ENCODE data around the gene NCAPH2. TPM values are rescaled to one million over a fixed set of nuclear protein-coding genes. Genes with fewer than 3 reads are reported as not detected.
"Not testable (repeated sequence)": the region's sequence is repeated elsewhere in the genome, so short reads cannot be mapped to it uniquely, and the experiment has no call there.

NCAPH2 gene
- total RNA-seq, 1 donor from 2014 or later, result 46.9 TPM

DNA sequence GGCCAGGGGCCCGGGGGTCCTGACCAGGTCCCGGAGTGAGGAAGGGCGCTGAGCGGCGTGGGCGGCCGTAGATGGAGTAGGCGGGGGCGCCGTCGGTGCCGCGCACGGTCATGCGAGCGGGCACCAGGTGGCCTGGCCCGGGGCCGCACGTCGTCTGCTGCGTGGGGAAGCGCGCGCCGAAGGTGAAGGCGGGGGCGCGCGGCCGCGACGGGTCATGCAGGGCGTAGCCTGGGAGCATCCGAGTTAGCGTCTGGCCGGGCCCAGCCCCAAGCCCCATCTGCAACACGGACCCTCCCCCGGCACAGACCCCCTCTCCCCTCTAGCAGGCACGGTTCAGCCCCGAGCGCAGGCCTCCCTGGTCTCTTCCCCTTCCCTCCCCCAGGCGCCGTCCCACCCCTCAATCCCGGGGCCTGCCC, 23.5 kb downstream of the NCAPH2 start:
- no peak for DNase-seq

DNA sequence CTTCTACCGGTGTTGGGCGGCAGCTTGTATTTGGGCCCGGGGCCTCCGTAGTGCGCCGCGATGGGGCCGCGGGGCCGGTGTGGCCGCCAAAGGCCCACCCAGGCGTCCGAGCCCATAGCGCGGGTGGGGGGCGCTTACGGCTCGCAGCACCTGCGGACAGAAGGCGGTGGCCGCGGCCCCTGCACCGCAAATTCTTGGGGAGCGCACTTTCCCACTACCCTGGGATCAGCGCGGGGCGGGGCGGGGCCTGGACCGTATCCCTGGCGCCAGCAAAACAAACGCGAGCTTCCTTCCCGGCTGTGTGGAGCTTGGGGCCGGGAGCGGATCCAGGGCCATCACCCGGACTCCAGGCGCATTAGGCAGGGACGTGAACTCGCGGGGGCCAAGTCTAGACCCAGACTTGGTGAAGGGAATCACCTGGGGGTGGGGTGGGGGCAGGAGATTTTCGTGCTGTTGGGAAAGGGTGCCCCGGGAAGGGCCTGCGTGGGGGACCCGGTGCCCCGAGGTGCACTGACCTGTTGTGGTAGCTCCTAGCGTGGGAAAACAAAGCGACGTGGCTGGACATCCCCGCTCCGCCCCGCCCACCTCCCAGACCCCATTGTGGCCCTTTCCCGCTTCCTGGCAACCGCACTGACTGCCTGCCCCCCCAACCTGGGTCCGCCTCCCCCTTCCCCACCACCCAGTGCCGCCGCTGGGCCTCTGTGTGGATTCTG, 24.1 kb downstream of the NCAPH2 start:
- DNase-seq, result no peak

DNA sequence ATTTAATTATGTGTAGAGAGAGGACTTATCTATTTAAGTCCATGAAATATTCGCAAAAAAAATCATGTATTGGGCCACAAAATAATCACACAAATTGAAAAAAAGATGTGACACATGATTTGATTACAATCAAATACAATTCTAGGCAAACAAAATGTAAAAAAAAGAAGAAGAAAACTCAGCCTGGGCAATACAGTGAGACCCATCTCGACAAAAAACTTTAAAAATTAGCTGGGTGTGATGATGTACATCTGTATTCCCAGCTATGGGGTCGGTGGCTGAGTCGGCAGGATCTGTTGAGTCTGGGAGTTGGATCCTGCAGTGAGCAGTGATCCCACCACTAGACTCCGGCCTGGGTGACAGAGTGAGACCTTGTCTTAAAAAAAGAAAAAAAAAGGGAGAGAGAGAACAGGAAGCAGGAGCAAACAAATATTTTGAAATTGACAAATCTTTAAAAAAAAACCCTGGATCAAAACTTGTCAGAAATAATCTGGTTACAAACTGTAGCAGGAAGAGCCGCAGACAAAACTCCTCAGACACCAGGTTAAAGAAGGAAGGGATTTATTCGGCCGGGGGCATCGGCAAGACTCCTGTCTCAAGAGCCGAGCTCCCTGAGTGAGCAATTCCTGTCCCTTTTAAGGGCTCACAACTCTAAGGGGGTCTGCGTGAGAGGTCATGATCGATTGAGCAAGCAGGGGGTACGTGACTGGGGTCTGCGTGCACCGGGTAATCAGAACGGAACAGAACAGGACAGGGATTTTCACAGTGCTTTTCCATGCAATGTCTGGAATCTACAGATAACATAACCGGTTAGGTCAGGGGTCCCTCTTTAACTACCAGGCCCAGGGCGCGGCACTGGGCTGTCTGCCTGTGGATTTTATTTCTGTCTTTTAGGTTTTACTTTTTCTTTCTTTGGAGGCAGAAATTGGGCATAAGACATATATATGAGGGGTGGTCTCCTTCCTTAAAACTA, 25.1 kb downstream of the NCAPH2 start:
- DNase-seq, result no peak

DNA sequence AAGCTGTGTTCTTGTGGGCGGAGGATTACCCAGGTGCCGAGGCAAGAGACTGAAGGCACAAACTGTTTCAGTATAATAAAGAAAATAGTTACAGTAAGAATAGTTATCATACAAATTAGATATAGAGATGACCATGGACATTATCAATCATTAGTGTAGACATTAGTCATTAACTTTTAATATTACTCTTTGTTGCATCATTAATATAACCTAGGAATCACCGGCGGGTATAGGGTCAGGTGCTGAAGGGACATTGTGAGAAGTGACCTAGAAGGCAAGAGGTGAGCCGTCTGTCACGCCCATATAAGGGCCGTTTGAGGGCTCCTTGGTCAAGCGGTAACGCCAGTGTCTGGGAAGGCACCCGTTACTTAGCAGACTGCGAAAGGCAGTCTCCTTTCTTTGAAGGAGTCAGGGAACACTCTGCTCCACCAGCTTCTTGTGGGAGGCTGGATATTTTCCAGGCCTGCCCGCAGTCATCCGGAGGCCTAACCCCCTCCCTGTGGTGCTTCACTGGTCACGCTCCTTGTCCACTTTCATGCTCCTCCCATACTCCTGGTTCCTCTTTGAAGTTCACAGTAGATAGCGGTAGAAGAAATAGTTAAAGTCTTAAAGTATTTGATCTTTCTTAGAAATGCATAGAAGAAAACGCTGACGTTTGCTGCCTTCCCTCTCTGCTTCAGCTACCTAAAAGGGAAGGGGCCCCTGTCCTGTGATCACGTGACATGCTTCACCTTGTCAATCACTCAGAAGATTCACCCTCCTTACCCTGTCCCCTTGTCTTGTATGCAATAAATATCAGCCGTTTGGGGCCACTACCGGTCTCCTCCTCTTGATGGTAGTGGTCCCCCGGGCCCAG, 26.1 kb downstream of the NCAPH2 start:
- DNase-seq, result not testable (repeated sequence)

DNA sequence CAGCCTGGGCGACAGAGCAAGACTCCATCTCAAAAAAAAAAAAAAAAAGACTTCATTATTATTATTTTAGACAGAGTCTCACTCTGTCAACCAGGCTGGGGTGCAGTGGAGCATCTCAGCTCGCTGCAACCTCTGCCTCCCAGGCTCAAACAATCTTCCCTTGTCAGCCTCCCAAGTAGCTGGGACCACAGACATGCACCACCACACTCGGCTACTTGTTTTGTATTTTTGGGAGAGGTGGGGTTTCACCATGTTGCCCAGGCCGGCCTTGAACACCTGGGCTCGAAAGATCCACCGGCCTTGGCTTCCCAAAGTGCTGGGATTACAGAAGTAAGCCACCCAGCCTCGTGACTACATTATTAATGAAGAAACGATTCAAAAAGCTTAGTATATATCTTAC, 27.1 kb downstream of the NCAPH2 start:
- no peak for DNase-seq

DNA sequence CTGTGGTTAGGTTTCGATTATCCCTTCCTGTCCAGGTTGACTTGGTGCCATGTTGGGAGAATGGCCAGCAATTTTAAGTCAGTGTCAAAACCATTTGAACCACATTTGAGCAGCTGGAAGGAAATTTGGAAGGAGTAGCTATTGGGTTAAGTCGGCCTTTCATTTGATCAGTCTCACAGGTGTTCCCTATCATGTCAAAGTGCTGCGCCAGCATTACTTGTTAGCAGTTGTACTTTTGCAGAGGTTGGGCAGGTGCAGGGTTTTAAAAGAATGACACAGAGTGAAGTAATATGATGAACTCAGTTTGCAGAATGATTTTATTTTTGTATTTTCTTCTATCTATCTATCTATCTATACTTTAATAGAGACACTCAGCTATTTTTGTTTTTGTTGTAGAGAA, 28.2 kb downstream of the NCAPH2 start:
- DNase-seq, result no peak

DNA sequence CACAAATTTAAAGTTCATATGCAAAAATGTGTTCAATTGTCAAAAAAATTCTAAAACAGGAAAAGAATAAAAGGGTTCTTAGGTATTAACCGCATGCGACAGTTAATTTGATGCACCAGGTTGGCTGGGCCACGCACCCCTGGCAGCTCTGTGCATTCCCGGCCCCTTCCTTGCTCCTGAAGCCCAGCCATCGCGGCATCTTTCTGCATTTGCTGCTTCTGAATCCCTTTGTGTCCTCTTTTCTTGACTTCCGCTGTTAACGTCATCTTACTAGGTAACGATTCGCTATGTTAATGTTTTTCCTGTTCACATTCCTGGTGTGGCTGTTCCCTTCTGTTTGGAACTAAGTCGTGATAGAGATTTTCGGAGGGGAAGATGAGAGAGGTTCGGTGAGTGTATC, 29.7 kb downstream of the NCAPH2 start:
- DNase-seq, result no peak

DNA sequence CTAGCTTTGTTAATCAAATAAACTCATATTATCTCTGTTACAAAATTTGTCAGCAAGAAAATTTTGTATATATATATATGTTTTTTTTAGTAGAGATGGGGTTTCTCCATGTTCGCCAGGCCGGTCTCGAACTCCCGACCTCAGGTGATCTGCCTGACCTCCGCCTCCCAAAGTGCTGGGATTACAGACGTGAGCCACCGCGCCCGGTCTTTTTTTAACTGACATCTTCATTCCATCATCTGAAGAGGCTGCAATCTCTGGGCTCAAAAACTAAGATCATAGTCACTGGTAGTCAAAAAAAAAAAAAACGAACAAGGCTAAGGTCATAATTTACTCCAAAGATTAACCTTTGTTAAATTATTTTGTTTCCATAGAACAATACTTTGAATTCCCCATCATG, 32.4 kb downstream of the NCAPH2 start:
- DNase-seq, result no peak

DNA sequence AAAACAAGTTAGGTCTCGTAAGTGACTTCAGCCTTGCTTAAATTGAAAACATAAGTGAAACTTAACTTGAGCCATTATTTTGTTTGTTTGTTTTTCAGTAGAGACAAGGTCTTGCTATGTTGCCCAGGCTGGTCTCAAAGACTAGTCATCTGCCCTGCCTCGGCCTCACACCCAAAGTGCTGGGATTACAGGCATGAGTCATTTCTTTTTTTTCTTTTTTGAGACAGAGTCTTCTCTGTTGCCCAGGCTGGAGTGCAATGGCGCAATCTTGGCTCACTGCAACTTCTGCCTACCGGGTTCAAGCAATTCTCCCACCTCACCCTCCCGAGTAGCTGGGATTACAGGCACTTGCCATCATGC, 33.6 kb downstream of the NCAPH2 start:
- DNase-seq, result not testable (repeated sequence)

DNA sequence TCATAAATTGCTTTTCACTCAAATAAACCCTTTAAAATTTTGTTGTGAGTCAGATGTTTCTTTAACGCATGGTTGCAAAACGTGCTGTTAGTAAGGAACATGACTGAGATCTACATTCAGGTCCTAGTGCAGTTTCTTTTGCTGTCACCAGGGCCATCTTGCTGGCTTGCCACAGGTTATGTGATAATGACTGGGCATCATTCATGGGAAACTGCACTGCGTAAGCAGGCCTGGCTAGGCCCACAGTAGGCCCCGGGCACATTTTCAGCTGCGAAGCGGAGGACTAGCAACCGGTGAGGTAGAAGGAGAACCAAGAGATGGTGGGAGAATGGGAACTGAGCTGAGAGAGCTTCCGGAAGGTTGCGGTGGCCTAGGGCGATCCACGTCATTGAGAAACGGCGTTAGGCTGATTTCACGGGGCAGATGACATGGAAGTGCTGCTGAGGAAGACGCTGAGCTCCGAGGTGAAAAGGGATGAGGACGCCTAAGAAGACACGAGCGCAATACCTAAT, 34.4 kb downstream of the NCAPH2 start:
- DNase-seq, result no peak

DNA sequence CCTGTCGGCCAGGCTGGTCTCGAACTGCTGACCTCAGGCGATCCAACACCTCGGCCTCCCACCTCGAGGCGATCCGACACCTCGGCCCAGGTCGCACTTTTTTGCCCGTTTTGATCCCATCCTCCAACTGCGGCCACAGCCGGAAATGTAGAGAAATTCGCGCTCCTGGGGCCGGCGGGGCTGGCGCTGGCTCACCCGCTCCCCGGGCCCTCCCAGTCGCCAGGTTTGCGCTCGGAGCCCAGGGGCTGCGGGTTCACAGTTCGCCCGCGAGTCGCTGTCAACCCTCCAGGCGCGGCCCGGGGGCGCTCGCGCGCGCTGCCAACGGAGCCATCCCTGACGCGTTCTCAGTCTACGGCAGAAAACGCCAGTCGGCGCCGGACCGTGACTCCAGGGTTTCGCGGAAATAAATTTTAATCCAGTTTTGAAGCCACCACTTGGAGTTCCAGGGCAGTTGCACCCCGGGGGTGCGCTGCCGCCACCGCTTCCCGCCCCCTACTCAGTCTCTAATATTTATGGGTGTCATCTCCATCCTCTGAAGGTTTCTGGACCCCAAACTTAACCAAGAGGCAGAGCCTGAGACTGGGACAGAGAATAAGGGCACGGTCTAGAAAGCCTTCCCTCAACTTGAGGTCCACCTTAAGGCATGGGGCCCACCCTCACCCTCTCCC, 36.2 kb downstream of the NCAPH2 start:
- DNase-seq, result no peak

DNA sequence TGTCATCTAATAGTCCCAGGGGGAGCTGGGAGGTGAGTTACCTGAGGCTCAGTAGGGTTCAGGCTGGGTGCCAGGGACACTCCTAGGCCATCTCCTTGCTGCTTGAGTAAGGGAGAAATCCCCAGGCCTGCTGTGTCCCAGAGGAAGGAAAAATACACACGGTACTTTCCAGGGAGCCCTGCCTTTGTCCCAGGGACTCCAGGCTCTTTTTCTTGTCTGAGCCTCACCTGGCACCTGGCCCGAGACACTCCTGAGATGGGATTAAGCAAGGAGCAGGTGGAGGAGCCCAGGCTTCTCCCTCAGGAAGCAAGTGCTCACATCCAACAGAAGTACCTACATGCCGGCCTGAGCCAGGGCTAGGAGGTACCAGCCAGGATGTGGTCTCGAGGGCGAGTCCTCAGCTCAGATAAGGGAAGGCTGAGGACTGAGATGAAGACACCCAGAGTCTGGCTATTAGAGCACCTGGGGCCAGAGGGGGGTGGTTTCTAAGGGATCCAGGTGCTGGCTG, 36.8 kb downstream of the NCAPH2 start:
- DNase-seq, result no peak

DNA sequence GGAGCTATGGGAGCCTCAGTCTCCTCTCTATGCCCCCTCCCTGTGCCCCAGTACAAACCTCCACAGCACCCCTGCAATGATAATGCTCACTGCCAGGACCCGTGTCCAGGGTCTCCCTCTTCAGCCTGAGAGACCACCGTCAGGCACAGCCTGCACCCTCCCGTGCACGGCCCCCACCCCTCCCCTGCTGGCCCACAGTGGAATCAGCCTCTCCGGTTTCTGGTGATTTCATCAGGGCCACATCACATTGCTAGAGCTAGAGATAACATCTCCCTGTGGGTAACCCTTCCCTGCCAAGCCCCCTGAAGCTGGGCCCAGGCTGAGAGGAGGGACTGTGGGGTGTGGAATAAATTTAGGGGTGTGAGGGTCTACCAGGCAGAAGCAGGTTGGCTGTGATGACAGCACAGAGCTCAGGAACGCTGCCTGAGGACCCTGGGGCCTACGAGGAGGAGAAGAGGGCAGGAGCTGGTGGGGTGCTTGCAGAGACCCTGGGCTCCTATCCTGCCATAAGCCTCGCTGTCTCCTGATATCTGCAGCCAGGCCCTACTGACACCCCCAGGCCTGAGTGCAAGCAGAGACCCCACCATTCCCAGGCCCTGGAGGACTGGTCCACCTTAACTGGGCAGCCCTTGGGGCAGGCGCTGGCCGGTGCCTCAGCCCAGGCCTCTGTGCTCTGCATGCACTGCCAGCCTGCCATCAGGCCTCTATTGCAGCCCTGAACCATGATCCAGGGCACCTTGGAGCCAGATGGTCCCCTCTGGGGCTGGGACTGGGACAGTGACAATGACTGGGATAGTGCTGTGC, 37.7 kb downstream of the NCAPH2 start, which contains the start of gene KLHDC7B:
Gene KLHDC7B (plus strand): TSS at position 378 of the 804 bp plus-strand sequence. CDS start 345 bp downstream, at position 723.
- DNase-seq, result no peak

DNA sequence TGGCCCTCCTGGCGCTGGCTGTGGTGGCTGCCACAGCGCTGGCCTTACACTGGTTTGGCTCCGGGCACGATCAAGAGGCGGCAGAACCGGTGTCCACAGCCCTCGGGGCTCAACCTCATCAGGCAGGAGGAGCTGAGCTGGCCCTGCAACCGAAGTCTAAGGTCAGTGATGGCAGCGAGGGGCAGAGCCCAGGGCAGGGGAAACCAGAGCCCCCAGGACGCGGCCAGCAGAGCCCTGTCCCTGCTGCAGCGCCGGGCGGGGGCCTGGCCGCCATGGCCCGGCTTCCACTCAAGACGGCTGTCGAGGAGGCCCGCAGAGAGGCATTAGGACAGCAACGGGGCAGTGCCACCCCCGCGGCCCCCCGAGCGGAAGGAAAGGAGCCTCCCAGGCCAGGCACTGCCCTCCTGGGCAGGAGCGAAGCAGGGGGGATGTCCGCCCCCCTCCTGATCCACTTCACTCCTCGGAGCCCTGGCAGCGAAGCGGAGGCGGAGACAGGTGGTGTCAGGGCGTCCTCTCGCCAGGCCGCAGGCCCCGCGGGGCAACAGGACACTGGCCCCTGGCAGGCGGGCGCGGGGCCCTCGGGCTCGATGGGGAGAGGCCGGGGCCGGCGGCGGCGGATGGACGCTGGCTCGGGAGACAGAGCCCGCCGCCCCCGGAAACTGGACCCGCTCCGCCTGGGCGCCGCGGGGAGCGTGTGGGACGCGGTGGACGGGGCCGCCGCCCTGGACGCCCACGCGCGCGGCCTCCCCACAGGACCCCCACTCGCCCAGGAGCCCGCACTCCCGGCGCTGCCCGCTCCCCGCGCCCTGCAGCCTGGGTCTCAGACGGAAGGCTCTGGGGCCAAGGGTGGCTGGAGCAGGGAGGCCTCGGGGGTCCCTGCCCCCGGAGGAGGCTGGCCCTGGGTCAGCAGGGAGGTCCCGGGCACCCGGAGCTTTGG, 38.6 kb downstream of the NCAPH2 start:
- DNase-seq, result no peak

DNA sequence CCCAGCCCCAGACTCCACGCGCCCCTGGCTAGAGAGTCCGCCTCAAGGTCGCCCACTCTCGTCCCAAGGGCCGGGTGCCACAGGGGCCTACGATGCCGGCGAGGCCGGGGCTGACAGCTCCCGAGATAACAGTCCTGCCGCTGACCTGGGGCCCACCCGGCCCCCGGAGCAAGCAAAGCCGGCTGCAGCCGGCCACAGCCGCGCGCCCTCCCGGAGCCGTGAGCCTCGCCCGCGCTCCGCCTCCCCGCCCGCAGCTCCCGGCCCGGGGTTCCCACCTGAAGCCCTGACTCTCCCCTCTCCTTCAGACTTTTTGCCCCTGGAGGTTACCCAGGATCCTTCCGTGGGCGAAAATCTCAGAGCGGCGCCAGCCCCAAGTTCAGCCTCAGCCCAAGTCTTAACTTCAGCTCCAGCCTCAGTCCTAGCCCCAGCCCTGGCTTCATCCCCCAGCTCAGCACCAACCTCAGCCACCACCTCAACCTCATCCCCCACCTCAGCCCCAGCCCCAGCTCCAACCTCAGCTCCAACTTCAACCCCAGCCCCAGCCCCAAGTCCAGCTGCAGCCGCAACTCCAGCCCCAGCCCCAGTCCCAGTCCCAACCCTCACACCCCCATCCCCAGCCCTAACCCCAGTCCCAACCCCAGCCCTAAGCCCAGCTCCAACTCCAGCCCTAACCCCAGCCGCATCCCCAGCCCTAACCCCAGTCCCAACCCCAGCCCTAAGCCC, 39.4 kb downstream of the NCAPH2 start:
- no peak for DNase-seq

DNA sequence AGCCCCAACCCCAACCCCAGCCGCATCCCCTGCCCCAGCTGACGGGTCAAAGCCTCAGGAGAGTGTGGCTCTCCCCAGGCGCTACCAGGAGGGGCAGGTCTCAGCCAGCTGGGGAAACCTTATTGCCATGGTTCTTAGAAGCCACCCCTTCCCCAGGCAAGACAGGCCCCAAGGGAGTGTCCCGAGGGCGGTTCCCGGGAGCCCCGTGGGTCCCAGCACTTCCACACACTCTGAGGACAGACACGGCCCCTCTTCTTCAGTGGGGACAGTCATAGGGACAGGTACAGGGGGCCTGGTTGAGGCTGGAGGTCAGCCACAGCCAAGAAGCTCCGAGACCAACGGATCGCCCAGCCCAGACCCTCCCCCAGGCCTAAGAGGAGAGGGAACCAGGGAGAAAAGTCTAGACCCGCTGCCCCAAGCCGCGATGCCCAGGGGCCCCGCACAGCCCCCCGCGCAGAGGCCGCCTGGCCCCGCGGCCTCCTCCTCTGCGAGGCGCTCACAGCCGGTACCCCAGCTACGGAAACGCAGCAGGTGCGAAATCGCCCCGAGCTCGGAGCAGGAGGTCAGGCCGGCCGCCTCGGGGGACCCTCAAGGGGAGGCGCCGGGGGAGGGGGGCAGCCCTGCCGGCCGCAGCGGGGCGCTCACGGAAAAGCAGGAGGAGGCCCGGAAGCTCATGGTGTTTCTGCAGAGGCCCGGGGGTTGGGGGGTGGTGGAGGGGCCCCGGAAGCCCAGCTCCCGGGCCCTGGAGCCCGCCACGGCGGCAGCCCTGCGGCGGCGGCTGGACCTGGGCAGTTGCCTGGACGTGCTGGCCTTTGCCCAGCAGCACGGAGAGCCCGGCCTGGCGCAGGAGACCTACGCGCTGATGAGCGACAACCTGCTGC, 40.3 kb downstream of the NCAPH2 start:
- DNase-seq, result no peak

DNA sequence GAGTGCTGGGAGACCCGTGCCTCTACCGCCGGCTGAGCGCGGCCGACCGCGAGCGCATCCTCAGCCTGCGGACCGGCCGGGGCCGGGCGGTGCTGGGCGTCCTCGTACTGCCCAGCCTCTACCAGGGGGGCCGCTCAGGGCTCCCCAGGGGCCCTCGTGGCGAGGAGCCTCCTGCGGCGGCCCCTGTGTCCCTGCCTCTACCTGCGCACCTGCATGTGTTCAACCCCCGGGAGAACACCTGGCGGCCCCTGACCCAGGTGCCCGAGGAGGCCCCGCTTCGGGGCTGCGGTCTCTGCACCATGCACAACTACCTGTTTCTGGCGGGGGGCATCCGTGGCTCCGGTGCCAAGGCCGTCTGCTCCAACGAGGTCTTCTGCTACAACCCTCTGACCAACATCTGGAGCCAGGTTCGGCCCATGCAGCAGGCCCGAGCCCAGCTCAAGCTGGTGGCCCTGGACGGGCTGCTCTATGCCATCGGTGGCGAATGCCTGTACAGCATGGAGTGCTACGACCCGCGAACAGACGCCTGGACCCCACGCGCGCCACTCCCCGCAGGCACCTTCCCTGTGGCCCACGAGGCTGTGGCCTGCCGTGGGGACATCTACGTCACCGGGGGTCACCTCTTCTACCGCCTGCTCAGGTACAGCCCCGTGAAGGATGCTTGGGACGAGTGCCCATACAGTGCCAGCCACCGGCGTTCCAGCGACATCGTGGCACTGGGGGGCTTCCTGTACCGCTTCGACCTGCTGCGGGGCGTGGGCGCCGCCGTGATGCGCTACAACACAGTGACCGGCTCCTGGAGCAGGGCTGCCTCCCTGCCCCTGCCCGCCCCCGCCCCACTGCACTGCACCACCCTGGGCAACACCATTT, 41.1 kb downstream of the NCAPH2 start:
- DNase-seq, result no peak

Measured in occipital lobe (tissue), 2 donors.